Mammary epithelial cell (primary cell): ENCODE results near the gene FAM13A.

ENCODE experiments used
- CTCF ChIP-seq, 2 donors: IDR thresholded peaks in 1 of 2; conservative IDR thresholded peaks in 1 of 2; 2 replicates each; pipeline ENCODE4 v1.5.1; 2011 to 2012; ENCODE audit warnings: inconsistent platforms in 2 of 2, low read length in 2 of 2, mild to moderate bottlenecking in 2 of 2, control low read depth in 1 of 2, low read depth in 1 of 2; ENCODE audit not compliant: insufficient read depth in 1 of 2; ENCODE audit errors: extremely low read depth in 1 of 2
- EZH2 ChIP-seq: IDR thresholded peaks from 2 replicates; pipeline ENCODE4 v1.6.1; 2012; ENCODE audit warnings: low read length, inconsistent platforms, borderline replicate concordance

GRCh38 chr4:88804234-88804633 is 252.8 kb downstream of the FAM13A start:
- TF ChIP-seq CTCF (conservative IDR thresholded peaks at IDR 0.05 in 1 of 2, IDR thresholded peaks at IDR 0.05 in 1 of 2; ENCODE audit: extremely low read depth in 1 of 2, insufficient read depth in 1 of 2, low read depth in 1 of 2, low read length in 2 of 2) (no peak), EZH2 (no peak)
